NCI-H1694 (cell line): Measurements from ENCODE around the gene SPIN1.

Experiments
- DNase-seq: peaks from one replicate; lab custom pipeline; 2025; lab: John Stamatoyannopoulos, UW

The SPIN1 gene

GRCh38 chr9:88388886-88389605 lies 802 bp downstream of the SPIN1 start:
- peak; percentile 18 for DNase-seq

- no peak for DNase-seq
Measured at GRCh38 chr9:88390371-88390990, 2.2 kb downstream of the SPIN1 start.

GRCh38 chr9:88391236-88391635 lies 3.0 kb downstream of the SPIN1 start:
- DNase-seq: no peak

GRCh38 chr9:88391921-88392320 lies 3.7 kb downstream of the SPIN1 start:
- DNase-seq: no peak

- DNase-seq: no peak
Measured at GRCh38 chr9:88392549-88392948, 4.3 kb downstream of the SPIN1 start.

GRCh38 chr9:88396836-88397577 lies 8.8 kb downstream of the SPIN1 start:
- no peak for DNase-seq

GRCh38 chr9:88398016-88398415 lies 9.8 kb downstream of the SPIN1 start:
- no peak for DNase-seq

GRCh38 chr9:88399966-88400365 lies 11.7 kb downstream of the SPIN1 start:
- no peak for DNase-seq

GRCh38 chr9:88403340-88403739 lies 15.1 kb downstream of the SPIN1 start:
- DNase-seq: no peak

GRCh38 chr9:88406051-88406450 lies 17.8 kb downstream of the SPIN1 start:
- DNase-seq: no peak

- DNase-seq: no peak
Measured at GRCh38 chr9:88411471-88411870, 23.2 kb downstream of the SPIN1 start.

- no peak for DNase-seq
Measured at GRCh38 chr9:88414298-88414697, 26.1 kb downstream of the SPIN1 start.

- DNase-seq: no peak
Measured at GRCh38 chr9:88418025-88418424, 29.8 kb downstream of the SPIN1 start.

- DNase-seq: no peak
Measured at GRCh38 chr9:88418715-88419540, 30.7 kb downstream of the SPIN1 start.

GRCh38 chr9:88420227-88420626 lies 32.0 kb downstream of the SPIN1 start:
- DNase-seq: no peak

GRCh38 chr9:88421348-88421747 lies 33.1 kb downstream of the SPIN1 start:
- DNase-seq: no peak

GRCh38 chr9:88425538-88425950 lies 37.3 kb downstream of the SPIN1 start:
- DNase-seq: no peak

- no peak for DNase-seq
Measured at GRCh38 chr9:88426651-88427050, 38.4 kb downstream of the SPIN1 start.

GRCh38 chr9:88429595-88430430 lies 41.6 kb downstream of the SPIN1 start:
- no peak for DNase-seq

- DNase-seq: no peak
Measured at GRCh38 chr9:88433583-88434255, 45.5 kb downstream of the SPIN1 start.

GRCh38 chr9:88435336-88435735 lies 47.1 kb downstream of the SPIN1 start:
- no peak for DNase-seq
